ENCODE data around the gene ZC3H18. TPM values are rescaled to one million over a fixed set of nuclear protein-coding genes. Genes with fewer than 3 reads are reported as not detected.

The ZC3H18 gene
- total RNA-seq, 1 experiment from 2014 or later: 57.8 TPM

GRCh38 chr16:88570691-88571092 is 489 bp downstream of the ZC3H18 start:
- Histone ChIP-seq H3K4me2 (ENCODE audit: low read length) (peak overlapping the region; percentile 86), H3K9me3 (ENCODE audit: control insufficient read depth in 1 of 2, insufficient read depth in 1 of 2, low read depth in 1 of 2, low read length in 2 of 2) (no peaks in the 10 kb centered on the region), H2AFZ (ENCODE audit: low read depth, low read length, poor library complexity, severe bottlenecking) (no peak overlapping the region), H3K9ac (ENCODE audit: low read length) (peak overlapping the region; percentile 87), H3K36me3 (ENCODE audit: control insufficient read depth in 1 of 2, insufficient read depth in 2 of 2, low read length in 2 of 2) (peaks cover 14 to 30% of the 10 kb centered on the region in 2 experiments; a peak in 3 of 4 replicates), H3K9me2 (ENCODE audit: insufficient read depth) (no peaks in the 10 kb centered on the region), H4K20me1 (ENCODE audit: insufficient read depth) (0 out of 2 replicates have a peak, but pooled peaks cover 10% of the 10 kb centered on the region), H3K4me3 (replicated peaks in 1 of 2; ENCODE audit: low read depth in 1 of 2, low read length in 2 of 2) (peak overlapping the region; percentile 74 to 92), H3K27me3 (ENCODE audit: insufficient read depth, low read length) (no peaks in the 10 kb centered on the region), H3K27ac (ENCODE audit: low read depth, low read length) (peak overlapping the region; percentile 73), H3K4me1 (ENCODE audit: control insufficient read depth in 1 of 2, insufficient read depth in 2 of 2, low read length in 2 of 2) (peaks cover 13 to 33% of the 10 kb centered on the region in 2 experiments), H3K79me2 (ENCODE audit: insufficient read depth, low read length) (peaks cover 58% of the 10 kb centered on the region)
- ATAC-seq: peak; percentile 44
- BruUV-seq (replicated peaks): no TSS peak
- TF ChIP-seq CBX3 (IDR thresholded peaks at IDR 0.05; ENCODE audit: low read depth) (no peak), SIN3A (IDR thresholded peaks at IDR 0.05; ENCODE audit: low read depth) (no peak), POLR2AphosphoS5 (IDR thresholded peaks at IDR 0.05; ENCODE audit: low read depth, low read length) (peak; percentile 22; the same call in 1 of the 2 replicates), ZFX (IDR thresholded peaks at IDR 0.05) (peak; percentile 83; the same call in 1 of the 2 replicates)
- CTCF ChIA-PET: interaction anchor here (0.9 to 2.0 kb wide), 6 partner anchors 9 to 792 kb away, joined by 3 to 15 read pairs (median 4); no protein-coding TSS in a partner anchor
- POLR2A ChIA-PET: interaction anchor here (0.9 to 1.2 kb wide), 5 partner anchors 12 to 701 kb away, joined by 3 to 8 read pairs (median 3); partner anchors contain the start of genes APRT and SLC7A5
- RAD21 ChIA-PET (ENCODE audit: low non-redundant PET in 1 of 2, low total read pairs in 2 of 2, uncharacterized antibody in 2 of 2, unreplicated experiment in 2 of 2): no interaction called here
- no peak for DNase-seq (ENCODE audit: low read depth, low spot score)
- intact Hi-C loops (cut with micrococcal nuclease): loop anchor here (5.0 kb wide), 1 partner anchor 118 kb away; the partner anchor contains the start of gene ZFPM1

GRCh38 chr16:88575251-88575650 is 5.0 kb downstream of the ZC3H18 start:
- TF ChIP-seq CTCF (IDR thresholded peaks at IDR 0.05 in 2 of 3, conservative IDR thresholded peaks at IDR 0.05 in 1 of 3; ENCODE audit: borderline replicate concordance in 1 of 3, insufficient read depth in 1 of 3, low read depth in 2 of 3, low read length in 2 of 3) (no peak), POLR2A (IDR thresholded peaks at IDR 0.05; ENCODE audit: borderline replicate concordance, extremely low read depth, insufficient read depth, insufficient read length) (no peak), ZFX (IDR thresholded peaks at IDR 0.05) (no peak), EZH2 (IDR thresholded peaks at IDR 0.05) (no peak), SIN3A (IDR thresholded peaks at IDR 0.05; ENCODE audit: low read depth) (no peak), CEBPB (IDR thresholded peaks at IDR 0.05; ENCODE audit: low read depth) (no peak), SP1 (IDR thresholded peaks at IDR 0.05; ENCODE audit: low read depth) (no peak), CBX3 (IDR thresholded peaks at IDR 0.05; ENCODE audit: low read depth) (no peak), ZBTB33 (IDR thresholded peaks at IDR 0.05; ENCODE audit: extremely low read depth, insufficient replicate concordance, low read length) (no peak), RAD21 (IDR thresholded peaks at IDR 0.05; ENCODE audit: low read depth) (no peak), ELF1 (IDR thresholded peaks at IDR 0.05; ENCODE audit: borderline replicate concordance, low read depth) (no peak), POLR2AphosphoS5 (IDR thresholded peaks at IDR 0.05; ENCODE audit: low read depth, low read length) (no peak), MAX (IDR thresholded peaks at IDR 0.05) (no peak), EGR1 (IDR thresholded peaks at IDR 0.05; ENCODE audit: low read depth) (no peak), YY1 (IDR thresholded peaks at IDR 0.05; ENCODE audit: extremely low read depth, insufficient replicate concordance, low read depth, low read length) (no peak), ZNF274 (IDR thresholded peaks at IDR 0.05; ENCODE audit: low read depth, low read length) (no peak), FOSL1 (IDR thresholded peaks at IDR 0.05; ENCODE audit: low read depth) (no peak)
- Histone ChIP-seq H2AFZ (ENCODE audit: low read depth, low read length, poor library complexity, severe bottlenecking) (no peak overlapping the region), H3K27ac (ENCODE audit: low read depth, low read length) (no peak overlapping the region), H3K9me2 (ENCODE audit: insufficient read depth) (no peaks in the 10 kb centered on the region), H3K4me3 (replicated peaks in 1 of 2; ENCODE audit: low read depth in 1 of 2, low read length in 2 of 2) (no peak overlapping the region), H3K79me2 (ENCODE audit: insufficient read depth, low read length) (peaks cover 98% of the 10 kb centered on the region), H3K9ac (ENCODE audit: low read length) (no peak overlapping the region), H3K4me1 (ENCODE audit: control insufficient read depth in 1 of 2, insufficient read depth in 2 of 2, low read length in 2 of 2) (peaks cover 9 to 10% of the 10 kb centered on the region in 2 experiments), H3K9me3 (ENCODE audit: control insufficient read depth in 1 of 2, insufficient read depth in 1 of 2, low read depth in 1 of 2, low read length in 2 of 2) (no peaks in the 10 kb centered on the region), H3K4me2 (ENCODE audit: low read length) (no peak overlapping the region), H3K27me3 (ENCODE audit: insufficient read depth, low read length) (no peaks in the 10 kb centered on the region), H3K36me3 (ENCODE audit: control insufficient read depth in 1 of 2, insufficient read depth in 2 of 2, low read length in 2 of 2) (peaks cover 41 to 51% of the 10 kb centered on the region in 2 experiments), H4K20me1 (ENCODE audit: insufficient read depth) (0 out of 2 replicates have a peak, but pooled peaks cover 10% of the 10 kb centered on the region)
- DNase-seq (ENCODE audit: low read depth, low spot score): no peak
- intact Hi-C loops (cut with micrococcal nuclease): no loop called here
- ChIA-PET POLR2A (no interaction called here), CTCF (no interaction called here), RAD21 (ENCODE audit: low non-redundant PET in 1 of 2, low total read pairs in 2 of 2, uncharacterized antibody in 2 of 2, unreplicated experiment in 2 of 2) (no interaction called here)
- no peak for ATAC-seq
- BruUV-seq (replicated peaks): no TSS peak
